Keratinocyte (primary cell): Measurements from ENCODE around the gene PPP2R5C. TPM values are rescaled to one million over a fixed set of nuclear protein-coding genes. Genes with fewer than 3 reads are reported as not detected.

Experiments
- DNase-seq: peaks from one replicate; pipeline ENCODE4 v3.0.0-alpha.2; 2011; ENCODE audit warnings: low read depth, missing footprints, low spot score
- FAIRE-seq: peaks from 2 replicates; lab custom pipeline; 2011; peaks lifted over from hg19 to GRCh38; lab: Jason Lieb, UNC
- H2AFZ ChIP-seq: 2 replicates; pipeline ENCODE4 v1.6.0; 2012; ENCODE audit warnings: low read length, control low read depth, inconsistent platforms; ENCODE audit not compliant: control insufficient read depth
- H3K27ac ChIP-seq: 2 replicates; pipeline ENCODE4 v1.5.1; 2011; ENCODE audit warnings: low read length; ENCODE audit not compliant: control insufficient read depth, insufficient read depth
- H3K27me3 ChIP-seq: 3 replicates; pipeline ENCODE4 v1.6.0; 2011; ENCODE audit warnings: low read length; ENCODE audit not compliant: control insufficient read depth, insufficient read depth; ENCODE audit errors: extremely low read depth
- H3K36me3 ChIP-seq, 2 experiments: 2 replicates in 1 of 2; 3 replicates in 1 of 2; pipeline ENCODE4 v1.5.1; 2011; ENCODE audit warnings: low read length in 2 of 2, mild to moderate bottlenecking in 1 of 2; ENCODE audit not compliant: control insufficient read depth in 2 of 2, insufficient read depth in 2 of 2; ENCODE audit errors: extremely low read depth in 1 of 2
- H3K4me1 ChIP-seq: 3 replicates; pipeline ENCODE4 v1.5.1; 2011; ENCODE audit warnings: low read length; ENCODE audit not compliant: control insufficient read depth, insufficient read depth; ENCODE audit errors: extremely low read depth
- H3K4me2 ChIP-seq: 3 replicates; pipeline ENCODE4 v1.6.0; 2011; ENCODE audit warnings: low read depth, low read length; ENCODE audit not compliant: control insufficient read depth, insufficient read depth; ENCODE audit errors: extremely low read depth
- H3K4me3 ChIP-seq, 3 experiments: fragments of 200-600 bp in 1 of 3; sonication (generic) in 1 of 3; 2 replicates in 2 of 3; 3 replicates in 1 of 3; pipeline ENCODE4 v1.5.1; 2011 to 2016; ENCODE audit warnings: low read length in 3 of 3, mild to moderate bottlenecking in 3 of 3, control low read depth in 2 of 3, inconsistent platforms in 1 of 3, low read depth in 1 of 3, mixed read lengths in 1 of 3, mixed run types in 1 of 3, moderate library complexity in 1 of 3; ENCODE audit not compliant: control insufficient read depth in 2 of 3, insufficient read depth in 2 of 3; ENCODE audit errors: extremely low read depth in 1 of 3
- H3K79me2 ChIP-seq: 2 replicates; pipeline ENCODE4 v1.6.0; 2012; ENCODE audit warnings: low read length; ENCODE audit not compliant: control insufficient read depth, insufficient read depth
- H3K9ac ChIP-seq: 3 replicates; pipeline ENCODE4 v1.6.0; 2011; ENCODE audit warnings: low read length; ENCODE audit not compliant: control insufficient read depth, insufficient read depth; ENCODE audit errors: extremely low read depth
- H3K9me1 ChIP-seq: 3 replicates; pipeline ENCODE4 v1.6.0; 2011; ENCODE audit warnings: low read length; ENCODE audit not compliant: control insufficient read depth, insufficient read depth; ENCODE audit errors: extremely low read depth
- H3K9me3 ChIP-seq: 2 replicates; pipeline ENCODE4 v1.5.1; 2012; ENCODE audit warnings: low read depth, low read length; ENCODE audit not compliant: control insufficient read depth
- H4K20me1 ChIP-seq: 3 replicates; pipeline ENCODE4 v1.6.0; 2011; ENCODE audit warnings: low read length; ENCODE audit not compliant: control insufficient read depth, insufficient read depth; ENCODE audit errors: extremely low read depth
- CTCF ChIP-seq, 3 experiments: IDR thresholded peaks in 1 of 3; conservative IDR thresholded peaks in 1 of 3; optimal IDR thresholded peaks in 1 of 3; 2 replicates in 2 of 3; 3 replicates in 1 of 3; pipeline versions ENCODE3 to v1.5.1; 2011; ENCODE audit warnings: low read length in 3 of 3, mild to moderate bottlenecking in 3 of 3, moderate library complexity in 2 of 3, control low read depth in 1 of 3, inconsistent platforms in 1 of 3; ENCODE audit not compliant: insufficient read depth in 2 of 3; ENCODE audit errors: extremely low read depth in 1 of 3
- EZH2 ChIP-seq: IDR thresholded peaks from one replicate; pipeline ENCODE4 v1.6.1; 2012; ENCODE audit warnings: inconsistent platforms, mild to moderate bottlenecking, low read length, moderate library complexity
- dilution Hi-C: fragments of 300-500 bp; cut with MboI; formaldehyde crosslinking; loops from one replicate; pipeline ENCODE4 v1.7.0; 2020; ENCODE audit warnings: low sequenced_read_pairs; ENCODE audit not compliant: extremely low pct_ligation_motif_present
- polyA plus RNA-seq, 5 experiments: library from polyadenylated mRNA; depleted of rRNA in 3 of 5; stranded (reverse) in 3 of 5; stranded (forward) in 1 of 5; unstranded in 1 of 5; fragments of >200 nt; gene quantifications; 1 replicate in 1 of 5; 2 replicates in 3 of 5; 3 replicates in 1 of 5; pipeline versions ENCODE4 v1.2.1 to v1.2.3, GENCODE V29; 2011 to 2012; ENCODE audit warnings: missing spikeins in 2 of 5, low read depth in 1 of 5, low replicate concordance in 1 of 5

PPP2R5C gene
- polyA plus RNA-seq, 1 donor (not counting 4 experiments of a cell fraction or from before 2014, with no cell fraction given), result 105 TPM

GRCh38 chr14:101815994-101816393 lies 54.5 kb downstream of the PPP2R5C start:
- Histone ChIP-seq H4K20me1 (peaks cover 3% of the 10 kb centered on the region), H3K9ac (no peak overlapping the region), H3K4me2 (no peak overlapping the region), H3K79me2 (peaks cover 95% of the 10 kb centered on the region), H3K9me3 (no peaks in the 10 kb centered on the region), H3K36me3 (peaks cover 4 to 19% of the 10 kb centered on the region in 2 experiments), H3K27ac (no peak overlapping the region), H3K4me3 (no peak overlapping the region), H2AFZ (no peak overlapping the region), H3K9me1 (peaks cover 4% of the 10 kb centered on the region), H3K4me1 (peaks cover 28% of the 10 kb centered on the region), H3K27me3 (no peaks in the 10 kb centered on the region)
- dilution Hi-C loops, result no loop called here
- TF ChIP-seq EZH2, result no peak
- TF ChIP-seq CTCF (optimal IDR thresholded peaks at IDR 0.05 in 1 of 3, IDR thresholded peaks at IDR 0.05 in 1 of 3, conservative IDR thresholded peaks at IDR 0.05 in 1 of 3; ENCODE audit: extremely low read depth in 1 of 3, insufficient read depth in 2 of 3, low read length in 3 of 3), result no peak
- FAIRE-seq (no peak), DNase-seq (no peak)

- Histone ChIP-seq H4K20me1 (peaks cover 3% of the 10 kb centered on the region), H3K27me3 (no peaks in the 10 kb centered on the region)
These were observed 56.0 kb downstream of the PPP2R5C start for GRCh38 chr14:101817501-101818001.

More at GRCh38 chr14:101817501-101818001, 56.0 kb downstream of the PPP2R5C start:
- Histone ChIP-seq H3K36me3 (peaks cover 4 to 19% of the 10 kb centered on the region in 2 experiments), H3K27ac (no peak overlapping the region), H3K9ac (no peak overlapping the region), H3K9me3 (no peaks in the 10 kb centered on the region), H2AFZ (no peak overlapping the region), H3K4me2 (no peak overlapping the region), H3K4me3 (no peak overlapping the region), H3K4me1 (peaks cover 12% of the 10 kb centered on the region), H3K9me1 (peaks cover 4% of the 10 kb centered on the region), H3K79me2 (peaks cover 92% of the 10 kb centered on the region)
- no peak for DNase-seq
- FAIRE-seq, result no peak
- TF ChIP-seq CTCF (optimal IDR thresholded peaks at IDR 0.05 in 1 of 3, IDR thresholded peaks at IDR 0.05 in 1 of 3, conservative IDR thresholded peaks at IDR 0.05 in 1 of 3; ENCODE audit: extremely low read depth in 1 of 3, insufficient read depth in 2 of 3, low read length in 3 of 3) (no peak), EZH2 (no peak)
- dilution Hi-C loops, result no loop called here
